ENCODE measurements around the gene CACNB4.

GRCh38 chr2:151945602-151946001 is 153.2 kb downstream of the CACNB4 start:
- no peak for TF ChIP-seq GATA2 (IDR thresholded peaks at IDR 0.05; ENCODE audit: low read depth, low read length)
- TF ChIP-seq GATA3 (IDR thresholded peaks at IDR 0.05; ENCODE audit: low read depth, low read length) = no peak
